HG03521 (cell line): ENCODE results near the gene RASA3.
A peak's percentile ranks its signal among the peaks of the same experiment; 100 is the strongest.

ENCODE experiments used
- ATAC-seq: cut with Tn5 transposase; IDR thresholded peaks from one replicate; pipeline ENCODE4 v1.9.1; 2021; ENCODE audit warnings: mild to moderate bottlenecking, moderate library complexity; ENCODE audit not compliant: unreplicated experiment

Gene RASA3

GRCh38 chr13:113945857-113946408, 186.5 kb downstream of the RASA3 start:
- ATAC-seq = no peak

DNA sequence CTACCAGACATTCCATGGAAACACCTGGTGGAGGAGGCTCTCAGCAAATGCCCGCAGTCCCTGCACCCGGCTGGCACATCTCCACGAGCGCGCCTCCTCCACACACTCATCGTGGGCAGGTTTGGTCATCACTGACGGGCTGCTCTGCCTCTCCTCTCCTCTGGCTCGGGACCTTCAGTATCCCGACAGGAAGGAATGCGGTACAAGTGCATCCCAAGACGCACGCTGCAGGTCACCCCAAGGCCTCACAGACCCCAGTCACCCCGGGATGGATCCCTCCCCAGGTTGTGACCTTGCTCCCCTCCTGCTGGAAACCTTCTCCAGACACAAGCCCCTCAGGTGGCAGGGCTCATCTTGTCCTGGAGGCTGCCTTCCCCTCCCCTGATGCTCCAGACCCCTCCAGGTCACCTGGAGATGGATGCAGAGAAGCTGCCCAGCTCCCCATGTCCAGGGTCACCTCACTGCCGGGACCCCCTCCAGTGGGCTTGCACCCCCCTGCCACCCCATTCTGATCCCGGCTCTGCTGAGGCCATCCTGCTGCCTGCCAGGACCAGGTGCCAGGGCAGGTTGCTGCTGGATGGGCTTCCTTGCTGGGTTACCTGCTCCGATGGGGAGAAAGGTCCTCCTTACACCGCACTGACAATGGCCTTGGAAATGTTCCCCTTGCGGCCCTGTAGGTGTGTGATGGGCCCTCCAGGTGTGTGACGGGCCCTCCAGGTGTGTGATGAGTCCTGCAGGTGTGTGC, 188.4 kb downstream of the RASA3 start:
- no peak for ATAC-seq

DNA sequence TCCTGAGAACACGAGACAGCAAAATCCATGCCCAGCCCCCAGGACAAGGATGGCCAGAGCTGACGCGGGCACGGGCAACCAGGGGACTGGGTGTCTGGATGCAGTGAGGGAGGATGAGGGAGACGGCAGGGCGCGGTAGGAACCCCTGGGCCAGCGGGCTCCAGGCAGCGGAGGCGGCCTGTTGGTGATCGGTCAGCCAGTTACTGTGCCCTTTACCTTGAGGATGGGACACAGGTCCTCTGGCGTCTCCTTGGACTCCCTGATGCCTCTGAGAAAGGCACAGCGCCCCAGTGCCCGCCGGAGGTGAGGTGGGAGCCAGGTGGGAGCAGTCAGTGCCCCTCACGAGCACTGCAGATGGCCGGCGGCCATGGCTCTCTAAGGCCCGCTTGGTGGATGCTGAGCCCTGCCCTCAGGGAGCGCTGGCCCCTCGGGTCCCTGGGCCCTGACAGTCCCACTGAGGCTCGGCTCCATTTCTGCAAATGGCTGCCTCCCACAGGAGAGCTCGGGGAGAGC, 189.8 kb downstream of the RASA3 start:
- no peak for ATAC-seq

GRCh38 chr13:113941571-113942191, 190.7 kb downstream of the RASA3 start:
- ATAC-seq = no peak

GRCh38 chr13:113939944-113940297, 192.5 kb downstream of the RASA3 start:
- no peak for ATAC-seq

DNA sequence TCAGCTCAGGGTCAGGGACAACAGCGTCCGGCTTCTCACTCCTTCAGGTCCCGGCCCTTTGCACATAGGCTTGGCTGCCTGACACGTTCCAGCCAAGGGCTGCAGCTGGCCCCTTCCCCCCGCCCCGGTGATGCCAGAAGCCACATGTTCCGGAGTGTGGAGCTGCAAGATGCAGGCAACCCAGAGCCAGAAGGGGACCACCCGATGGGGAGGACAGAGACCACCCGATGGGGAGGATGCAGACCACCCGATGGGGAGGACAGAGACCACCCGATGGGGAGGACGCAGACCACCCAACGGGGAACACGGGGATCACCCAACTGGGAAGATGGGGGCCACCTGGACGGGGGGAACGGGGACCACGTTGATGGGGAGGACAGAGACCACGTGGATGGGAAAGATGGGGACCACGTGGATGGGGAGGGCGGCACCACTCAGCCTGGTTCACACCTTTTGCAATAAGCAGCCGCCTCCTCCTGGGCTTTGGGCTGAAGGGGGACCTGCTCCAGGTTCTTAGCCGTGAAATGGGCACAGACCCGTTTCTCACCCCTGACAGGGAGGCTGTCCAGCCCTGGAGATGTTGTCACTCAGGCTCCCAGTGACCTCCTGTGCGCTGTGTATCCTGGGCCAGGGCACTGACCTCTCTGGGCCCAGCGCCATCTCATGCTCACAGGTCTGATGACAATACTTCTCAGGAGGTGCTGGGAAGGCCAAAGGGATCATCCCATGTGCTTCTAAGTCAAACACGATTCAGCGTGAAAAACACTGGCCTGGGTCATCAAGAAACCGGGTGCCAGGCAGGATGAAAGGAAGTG, 193.1 kb downstream of the RASA3 start:
- ATAC-seq = no peak

DNA sequence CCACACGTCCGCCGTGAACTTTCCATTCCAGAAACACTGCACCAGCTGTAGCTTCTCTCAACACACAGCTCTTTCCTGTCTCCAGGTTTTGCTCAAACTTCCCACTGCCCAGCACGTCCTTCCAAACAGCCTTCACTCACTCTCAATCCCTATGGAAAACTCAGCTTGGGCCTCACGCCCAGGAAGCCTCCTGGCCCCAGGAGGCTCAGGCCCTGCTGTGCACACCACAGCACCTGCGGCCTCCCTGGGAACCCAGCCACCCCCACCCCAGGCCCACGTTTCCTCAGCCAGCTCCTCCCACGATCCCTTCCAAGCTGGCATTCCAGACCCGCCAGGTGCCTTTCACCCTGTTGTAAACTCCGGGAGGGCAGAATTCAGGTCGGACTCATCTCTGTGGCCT, 193.7 kb downstream of the RASA3 start:
- ATAC-seq = no peak

DNA sequence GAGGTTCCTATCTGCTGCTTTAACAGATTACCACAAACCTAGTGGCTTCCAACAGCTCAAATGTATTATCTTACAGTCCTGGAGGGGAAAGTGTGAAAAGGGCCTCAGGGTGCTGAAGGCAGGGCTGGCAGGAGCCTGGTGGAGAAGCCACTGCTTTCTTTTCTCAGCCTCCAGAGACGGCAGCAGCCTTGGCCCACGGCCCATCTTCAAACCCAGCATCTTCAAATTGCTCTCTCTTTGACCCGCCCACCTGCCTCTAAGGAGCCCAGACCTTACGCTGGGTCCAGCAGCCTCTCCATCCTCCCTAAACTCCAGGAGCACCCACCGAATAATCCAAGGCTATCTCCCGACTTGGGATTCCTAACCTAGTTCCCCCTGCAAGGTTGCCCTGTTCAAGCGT, 194.2 kb downstream of the RASA3 start:
- no peak for ATAC-seq

DNA sequence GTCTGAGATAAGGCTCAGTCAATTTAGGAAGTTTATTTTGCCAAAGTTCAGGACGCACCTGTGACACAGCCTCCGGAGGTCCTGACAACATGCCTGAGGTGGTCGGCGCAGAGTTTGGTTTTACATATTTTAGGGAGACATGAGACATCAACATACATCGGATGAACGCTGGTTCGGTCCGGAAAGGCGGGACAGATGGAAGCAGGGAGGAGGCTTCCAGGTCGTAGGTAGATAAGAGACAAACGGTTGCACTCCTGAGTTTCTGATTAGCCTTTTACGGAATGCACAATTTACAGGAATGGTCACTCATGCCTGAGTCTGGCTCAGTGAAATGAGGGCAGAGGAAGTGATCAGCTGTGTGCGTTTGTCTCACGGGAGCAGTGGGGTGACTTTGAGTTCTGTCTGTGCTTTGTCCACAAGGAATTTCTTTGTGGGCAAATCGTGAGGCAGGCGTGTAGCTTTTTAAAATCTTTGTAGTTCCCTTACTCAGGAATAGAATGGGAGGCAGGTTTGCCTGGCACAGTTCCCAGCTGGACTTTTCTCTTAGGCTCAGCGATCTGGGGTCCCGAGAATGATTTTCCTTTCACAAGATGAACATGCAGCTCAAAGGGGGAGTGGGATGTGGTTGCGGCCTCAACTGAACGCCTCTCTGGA, 194.8 kb downstream of the RASA3 start:
- ATAC-seq = no peak

DNA sequence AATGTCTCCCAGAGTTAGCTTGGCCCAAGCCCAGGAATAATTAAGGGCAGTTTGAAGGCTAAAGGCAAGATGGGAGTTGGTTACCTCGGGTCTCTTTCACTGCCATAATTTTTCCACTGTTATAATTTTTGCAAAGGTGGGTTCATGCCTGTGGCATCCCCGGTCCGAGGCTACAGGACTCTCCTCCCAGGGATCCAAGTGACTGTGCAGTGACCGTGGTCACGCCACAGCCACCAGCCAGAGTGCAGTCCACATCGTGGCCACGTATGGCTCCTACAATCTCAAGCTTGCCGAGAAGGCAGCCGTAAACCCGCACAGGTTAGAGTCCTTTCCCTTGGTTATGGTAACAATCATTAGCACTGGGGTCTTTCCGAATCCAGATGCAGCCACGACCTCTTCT, 195.3 kb downstream of the RASA3 start:
- no peak for ATAC-seq

- ATAC-seq = no peak
These were observed 196.1 kb downstream of the RASA3 start for GRCh38 chr13:113936166-113936965.

DNA sequence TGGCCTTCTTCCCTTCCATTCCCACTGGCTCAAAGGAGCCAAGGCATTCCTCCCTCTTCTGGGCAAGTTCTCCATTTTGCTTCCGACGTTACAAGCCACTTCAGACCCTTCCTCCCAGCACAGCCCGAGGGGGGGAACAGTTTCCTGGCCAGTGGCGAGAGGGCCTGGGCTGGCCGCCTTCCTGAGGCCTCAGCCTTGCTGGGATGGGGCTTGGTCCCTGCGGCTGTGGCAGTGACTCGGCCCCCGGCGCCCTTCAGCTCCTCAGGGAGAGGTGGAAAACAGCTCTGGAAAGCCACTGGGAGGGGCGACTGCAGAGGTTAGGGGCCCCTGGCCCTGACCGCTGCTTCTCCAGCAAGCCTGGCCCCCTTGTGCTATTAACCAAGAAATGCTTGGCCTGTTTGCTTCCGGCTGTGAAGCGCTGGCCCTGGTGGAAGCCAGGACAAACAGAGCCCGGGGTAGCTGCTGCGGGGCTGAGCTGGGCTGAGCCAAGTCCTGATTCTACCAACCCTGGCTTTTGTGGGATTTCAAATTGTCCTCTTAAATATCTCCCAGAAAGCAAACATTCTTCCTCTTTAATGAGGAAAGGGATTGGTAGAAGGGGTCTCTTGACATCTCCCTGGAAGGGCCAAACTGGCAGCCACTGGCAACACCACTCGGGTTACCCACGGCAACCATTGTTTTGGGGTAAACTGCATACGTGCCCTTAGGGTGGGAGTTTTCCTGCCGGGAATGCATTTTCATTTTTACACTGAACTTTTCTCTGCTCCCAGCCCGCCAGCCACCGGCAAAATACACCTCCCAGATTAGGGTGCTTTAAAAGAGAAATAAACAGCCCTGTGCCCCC, 197.2 kb downstream of the RASA3 start:
- no peak for ATAC-seq

DNA sequence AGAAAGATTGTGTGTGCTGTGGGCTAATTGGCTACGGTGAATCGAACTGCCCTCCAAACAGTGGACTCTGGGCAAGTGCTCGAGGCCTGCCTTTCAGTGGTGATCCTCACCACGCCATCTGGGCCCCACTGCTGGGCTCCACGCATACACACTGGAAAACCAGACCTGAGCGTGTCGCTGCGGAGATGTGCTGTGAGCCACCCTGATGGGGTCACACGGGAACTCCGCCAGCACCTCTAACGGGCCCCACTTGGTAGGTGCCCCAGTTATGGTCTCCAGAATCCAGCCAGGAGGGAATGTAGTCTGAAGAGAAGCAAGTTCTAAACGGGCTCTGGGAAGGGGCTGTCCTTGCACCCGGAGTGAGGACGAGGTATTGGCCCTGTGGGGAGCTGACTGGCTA, 197.8 kb downstream of the RASA3 start:
- ATAC-seq = no peak

DNA sequence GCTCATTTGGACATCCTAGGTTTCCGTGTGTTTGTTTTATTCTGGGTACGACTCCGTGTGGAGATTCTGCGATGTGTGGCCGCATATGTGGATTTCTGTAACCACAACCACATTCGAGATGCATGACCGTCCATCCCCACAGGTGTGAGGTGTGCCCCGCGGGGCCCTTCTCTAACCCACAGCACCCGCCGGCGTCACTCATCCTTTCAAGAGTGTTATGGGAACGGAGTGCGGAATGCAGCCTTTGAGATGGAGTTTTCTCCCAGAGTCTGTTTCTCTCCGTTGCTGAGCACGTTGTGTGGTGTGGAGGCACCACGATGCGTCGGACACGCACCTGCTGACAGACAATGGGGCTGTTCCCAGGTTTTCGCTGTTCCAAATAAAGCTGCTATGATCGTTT, 198.5 kb downstream of the RASA3 start:
- ATAC-seq = no peak

GRCh38 chr13:113931841-113932459, 200.5 kb downstream of the RASA3 start:
- ATAC-seq = no peak

DNA sequence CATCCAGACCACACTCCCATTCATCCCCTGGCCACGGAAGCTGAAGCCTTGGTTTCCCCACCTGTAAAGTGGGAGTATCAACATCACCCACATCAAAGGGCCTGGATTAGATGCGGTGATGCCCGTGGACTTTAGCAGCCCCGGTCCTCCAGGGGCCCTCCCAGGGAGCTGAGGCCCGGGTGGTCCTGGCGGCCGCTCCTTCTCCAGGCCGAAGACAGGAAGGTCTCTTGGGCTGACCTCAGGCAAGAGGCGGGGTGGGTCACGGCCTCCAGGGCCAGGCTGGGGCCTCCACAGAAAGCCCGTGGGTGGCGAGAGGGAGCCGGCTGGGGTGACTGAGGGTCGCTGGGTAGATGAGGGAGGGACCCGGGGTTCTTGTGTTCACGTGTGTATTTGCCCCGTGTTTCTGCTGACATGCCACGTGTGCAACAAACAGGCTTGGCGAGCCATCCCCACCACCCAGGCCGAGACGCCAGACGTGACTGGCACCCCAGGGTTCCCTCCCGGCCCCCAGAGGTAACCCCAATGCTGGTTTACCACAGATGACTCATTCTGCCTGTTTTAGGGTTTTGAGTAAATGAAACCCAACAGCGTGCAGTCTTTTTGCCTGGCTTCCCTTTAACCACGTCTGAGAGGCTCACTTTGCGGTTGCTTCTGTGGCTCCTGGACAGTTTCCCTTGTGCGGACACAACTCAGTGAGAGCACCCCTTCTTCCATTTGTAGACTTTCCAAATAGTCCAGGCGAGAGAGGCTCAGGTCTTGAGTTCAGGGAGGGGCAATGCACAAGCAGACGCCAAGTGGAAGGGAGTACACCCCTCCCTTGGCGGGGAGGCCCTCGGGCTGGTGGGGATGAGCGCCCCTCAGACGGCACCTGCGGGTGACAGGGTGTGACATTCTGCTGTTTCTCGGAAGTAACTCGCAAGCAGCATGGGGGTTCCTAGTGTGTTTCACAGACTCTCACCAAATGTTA, 201.5 kb downstream of the RASA3 start:
- ATAC-seq = peak; percentile 58
